GM10248 (cell line): ENCODE data around the gene ZFP92.

ENCODE experiments used
- CTCF ChIA-PET: fragments of 300-600 bp; sonication (Branson Sonifier 250); formaldehyde crosslinking; extraction: SDS; loops from one replicate; lab custom pipeline; 2021; ENCODE audit warnings: antibody characterized with exemption; lab: Yijun Ruan, JAX
- POLR2A ChIA-PET: fragments of 350-650 bp; sonication (Branson Sonifier 250); formaldehyde crosslinking; extraction: SDS; loops from one replicate; lab custom pipeline; 2020; ENCODE audit warnings: antibody characterized with exemption; lab: Yijun Ruan, JAX
- DNase-seq: peaks from one replicate; pipeline ENCODE4 v3.0.0; 2012; ENCODE audit errors: extremely low spot score
- CTCF ChIP-seq: IDR thresholded peaks from 2 replicates; pipeline ENCODE4 v1.5.1; 2012; ENCODE audit warnings: mild to moderate bottlenecking, low read depth; ENCODE audit errors: extremely low read depth, missing control alignments, control extremely low read depth

ZFP92 gene

DNA sequence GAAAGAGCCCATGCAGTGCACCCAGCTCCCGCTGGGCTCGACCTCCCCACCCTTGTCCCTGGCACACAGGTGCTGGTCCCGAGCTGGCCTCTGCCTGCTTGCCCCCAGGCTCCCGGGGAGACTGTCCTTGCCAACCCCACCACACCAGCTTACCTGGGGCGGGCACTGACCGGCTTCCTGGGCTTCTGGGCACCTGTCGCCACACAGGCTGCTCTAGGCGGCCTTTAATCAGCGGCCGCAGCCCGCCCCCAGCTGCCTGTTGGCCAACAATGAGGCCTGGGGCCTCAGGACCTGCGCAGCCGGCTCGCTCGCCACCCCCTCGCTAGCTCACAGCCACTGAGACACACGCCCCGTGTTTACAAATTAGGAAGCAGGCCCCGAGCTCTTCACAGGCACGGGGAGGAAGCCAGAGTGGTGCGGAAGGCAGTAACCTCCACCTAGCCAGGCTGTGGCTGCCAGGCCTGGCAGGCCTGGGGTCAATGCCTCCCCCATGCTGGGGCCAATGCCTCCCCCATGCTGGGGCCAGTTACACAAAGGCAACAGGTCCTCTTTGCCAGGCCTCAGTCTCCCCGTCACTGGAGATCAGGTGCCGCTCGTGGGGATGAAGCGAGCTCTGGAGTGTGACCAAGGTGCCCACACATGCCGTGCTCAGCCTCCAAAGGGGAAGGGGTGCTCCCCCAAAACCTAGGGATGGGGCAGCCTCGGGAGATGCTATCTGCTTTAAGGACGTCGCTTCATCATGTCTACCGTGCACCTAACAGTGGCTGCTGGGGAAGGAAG is 34.8 kb downstream of the ZFP92 start, which contains the start of gene TREX2:
TSS of gene TREX2 (minus strand) at position 201 of the 780 bp plus-strand sequence. CDS start 626 bp downstream, outside the sequence.
- DNase-seq, result no peak
- CTCF ChIA-PET, result no interaction called here
- POLR2A ChIA-PET, result no interaction called here
- TF ChIP-seq CTCF, result no peak

GRCh38 chrX:153446636-153446936 is 35.3 kb downstream of the ZFP92 start:
- ChIA-PET CTCF (no interaction called here), POLR2A (no interaction called here)
- DNase-seq, result no peak

GRCh38 chrX:153446950-153447580 is 35.8 kb downstream of the ZFP92 start:
- no peak for DNase-seq
- TF ChIP-seq CTCF, result no peak
- ChIA-PET POLR2A (interaction anchor here (0.6 kb wide), 1 partner anchor 338 kb away, joined by 5 read pairs; no protein-coding TSS in a partner anchor), CTCF (no interaction called here)

More at GRCh38 chrX:153446636-153446936, 35.3 kb downstream of the ZFP92 start:
- no peak for TF ChIP-seq CTCF

DNA sequence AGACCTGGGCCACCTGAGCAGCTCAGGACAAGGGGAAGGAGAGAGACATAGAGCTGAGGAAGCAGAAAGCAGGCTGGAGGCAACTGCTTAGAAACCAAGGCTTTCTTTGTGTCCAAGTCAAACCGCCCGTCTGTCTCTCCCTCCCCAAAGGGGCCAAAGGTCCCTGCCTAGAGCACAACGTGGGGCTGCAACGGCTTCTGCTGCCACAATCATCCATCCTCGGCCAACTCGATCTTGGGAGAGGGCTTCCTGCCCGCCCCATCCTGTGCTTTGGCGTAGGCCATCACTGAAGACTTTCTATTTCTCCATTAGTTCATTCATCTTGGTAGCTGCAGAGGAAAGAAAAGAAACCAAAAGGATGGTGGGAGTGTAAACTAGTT is 36.3 kb downstream of the ZFP92 start:
- POLR2A ChIA-PET, result interaction anchor here (0.6 kb wide), 1 partner anchor 337 kb away, joined by 5 read pairs; no protein-coding TSS in a partner anchor
- no peak for TF ChIP-seq CTCF
- DNase-seq, result no peak
- CTCF ChIA-PET, result no interaction called here

- no peak for TF ChIP-seq CTCF
- ChIA-PET CTCF (no interaction called here), POLR2A (no interaction called here)
- no peak for DNase-seq
Measured at GRCh38 chrX:153448556-153449367, 37.5 kb downstream of the ZFP92 start.

DNA sequence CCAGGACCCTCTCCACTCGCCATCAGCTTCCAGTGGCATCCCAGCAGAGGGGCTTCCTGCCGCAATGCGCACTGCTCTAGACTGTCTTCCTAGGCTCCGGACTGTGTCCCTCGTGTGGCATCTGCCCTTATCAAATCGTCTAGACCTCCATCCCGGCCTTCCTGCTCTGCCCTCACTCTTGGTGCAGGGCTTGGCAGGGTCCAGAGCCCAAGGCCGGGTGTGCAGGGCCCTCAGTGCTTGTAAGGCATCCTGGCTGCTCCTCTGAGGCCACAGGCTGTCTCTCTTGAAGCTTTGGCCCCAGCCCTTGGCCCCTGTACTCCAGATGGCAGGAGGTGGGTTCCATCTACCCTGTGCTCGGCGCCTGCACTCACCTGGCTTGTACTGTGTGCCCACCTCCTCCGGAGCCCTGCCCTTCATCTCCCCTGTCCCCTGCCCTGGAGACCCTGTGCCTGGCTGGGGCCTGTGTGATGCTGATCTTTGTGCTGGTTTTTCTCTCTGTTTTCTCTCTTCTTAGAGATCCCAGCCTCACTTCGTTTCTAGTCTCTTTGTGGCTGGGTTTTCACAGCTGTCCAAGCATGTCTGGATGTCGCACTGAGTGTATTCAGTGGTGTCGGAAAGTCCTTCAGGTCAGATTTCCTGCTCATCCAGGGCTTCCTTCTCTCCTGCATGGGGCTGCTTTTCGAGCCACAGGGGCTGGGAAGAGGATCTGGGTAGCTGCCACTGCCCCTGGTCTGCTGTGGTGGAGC is 38.3 kb downstream of the ZFP92 start:
- ChIA-PET POLR2A (no interaction called here), CTCF (no interaction called here)
- TF ChIP-seq CTCF, result no peak
- no peak for DNase-seq
